Spleen (tissue), 11 donors: Measurements from ENCODE around the gene C20orf141. TPM values are rescaled to one million over a fixed set of nuclear protein-coding genes. Genes with fewer than 3 reads are reported as not detected.

ENCODE experiments used
- DNase-seq: peaks from one replicate; pipeline ENCODE4 v3.0.0-alpha.2; 2020
- H3K27ac ChIP-seq, 8 donors: fragments of 200-600 bp; sonication (generic) in 7 of 8; 1 replicate in 4 of 8; 2 replicates in 4 of 8; pipeline versions ENCODE4 v1.5.0 to v1.8.0; 2016 to 2021; ENCODE audit warnings: inconsistent platforms in 4 of 8, mild to moderate bottlenecking in 4 of 8, moderate library complexity in 1 of 8
- H3K27me3 ChIP-seq, 7 donors: fragments of 200-600 bp; sonication (generic) in 6 of 7; replicated peaks in 1 of 7; 1 replicate in 4 of 7; 2 replicates in 3 of 7; pipeline versions ENCODE4 v1.5.0 to v1.8.0; 2016 to 2021; ENCODE audit warnings: inconsistent platforms in 3 of 7, mild to moderate bottlenecking in 1 of 7
- H3K36me3 ChIP-seq, 6 donors: fragments of 200-600 bp; sonication (generic) in 5 of 6; 1 replicate in 4 of 6; 2 replicates in 2 of 6; pipeline versions ENCODE4 v1.5.0 to v1.8.0; 2016 to 2021; ENCODE audit warnings: inconsistent platforms in 2 of 6
- H3K4me1 ChIP-seq, 6 donors: fragments of 200-600 bp; sonication (generic) in 5 of 6; 1 replicate in 3 of 6; 2 replicates in 3 of 6; pipeline versions ENCODE4 v1.5.0 to v1.8.0; 2016 to 2021; ENCODE audit warnings: inconsistent platforms in 3 of 6
- H3K4me3 ChIP-seq, 8 donors: fragments of 200-600 bp; sonication (generic) in 7 of 8; 1 replicate in 4 of 8; 2 replicates in 4 of 8; pipeline versions ENCODE4 v1.5.0 to v1.8.0; 2016 to 2021; ENCODE audit warnings: inconsistent platforms in 4 of 8, mild to moderate bottlenecking in 4 of 8, moderate library complexity in 2 of 8
- H3K9me3 ChIP-seq, 8 donors: fragments of 200-600 bp; sonication (generic) in 7 of 8; 1 replicate in 4 of 8; 2 replicates in 4 of 8; pipeline versions ENCODE4 v1.5.0 to v1.8.0; 2016 to 2021; ENCODE audit warnings: inconsistent platforms in 4 of 8
- CTCF ChIP-seq, 11 experiments: fragments of 200-600 bp in 7 of 11; fragments of 450-650 bp in 4 of 11; sonication (generic) in 4 of 11; IDR thresholded peaks in 8 of 11; conservative IDR thresholded peaks in 3 of 11; 1 replicate in 7 of 11; 2 replicates in 4 of 11; pipeline versions ENCODE4 v1.4.0 to v1.8.0; 2016 to 2021; ENCODE audit warnings: antibody characterized with exemption in 11 of 11, inconsistent platforms in 4 of 11, mild to moderate bottlenecking in 1 of 11
- POLR2A ChIP-seq, 3 donors: fragments of 450-650 bp; IDR thresholded peaks; one replicate each; pipeline ENCODE4 v1.5.1; 2017; ENCODE audit warnings: antibody characterized with exemption in 3 of 3, mild to moderate bottlenecking in 1 of 3
- POLR2AphosphoS5 ChIP-seq, 3 donors: sonication (generic); formaldehyde crosslinking; IDR thresholded peaks; one replicate each; pipeline ENCODE4 v1.5.1; 2017; ENCODE audit warnings: antibody characterized with exemption in 3 of 3
- WGBS, 5 donors: extraction: QIAGEN DNeasy Blood & Tissue Kit in 3 of 5; methylation state at CpG; one replicate each; pipeline versions ENCODE4 v1.1.5 to v1.1.7; 2013 to 2018; 5-methylcytosine and 5-hydroxymethylcytosine counted together
- intact Hi-C: fragments of 100-400 bp; cut with DNase I; formaldehyde crosslinking; loops from one replicate; pipeline ENCODE4 v1.15.0; 2023; ENCODE audit warnings: low total_unique reads
- polyA plus RNA-seq, 3 donors: library from polyadenylated mRNA; stranded (reverse); fragments of 200-250 nt; gene quantifications; one replicate each; pipeline ENCODE4 v1.2.1, GENCODE V29; 2013
- total RNA-seq, 7 donors: library from RNA; depleted of rRNA in 3 of 7; stranded (reverse); fragments of >200 nt in 3 of 7; fragmentation: NEBNext Ultra II Directional in 4 of 7; extraction: Animal tissue kit (Norgen Biotek cat#: 25700) in 4 of 7; gene quantifications; one replicate each; pipeline versions ENCODE4 v1.1.0 to v1.2.1, GENCODE V29; 2016 to 2021
- donor health status: healthy with polysubstance abuse.
- donor health status: DM: no; HTN: no; CAD: no; lungs with moderate emphysema.
- donor health status: DM: no; HTN: no; CAD: no.
- donor health status: Bipolar disorder and iron deficiency.
- donor health status: healthy.
- donor health status: DM: no; HTN: no; CAD: no.
- donor health status: DM: yes; HTN: yes; CAD: no.

C20orf141 gene
- total and polyA plus RNA-seq, 10 donors: not detected

- no peak overlapping the region for H3K4me3 ChIP-seq
- H3K4me1 ChIP-seq: peaks cover 0 to under 1% (median 0%) of the 10 kb centered on the region in 6 donors
- peaks cover 0 to 58% (median 41%) of the 10 kb centered on the region in 6 donors for H3K36me3 ChIP-seq
- DNase-seq: no peak
- no peaks in the 10 kb centered on the region for H3K9me3 ChIP-seq
- WGBS, 5 donors: 81 to 93% (median 89%) methylated on average over 4 of the region's 4 CpGs
- H3K27ac ChIP-seq: no peak overlapping the region
- TF ChIP-seq POLR2A (IDR thresholded peaks at IDR 0.05) (no peak), POLR2AphosphoS5 (IDR thresholded peaks at IDR 0.05) (no peak), CTCF (IDR thresholded peaks at IDR 0.05 in 8 of 11, conservative IDR thresholded peaks at IDR 0.05 in 3 of 11) (no peak)
- H3K27me3 ChIP-seq: no peaks in the 10 kb centered on the region
- intact Hi-C loops: loop anchor here (10.0 kb wide), 1 partner anchor 175 kb away; no protein-coding TSS in a partner anchor
Measured at GRCh38 chr20:2859330-2860121, 44.7 kb downstream of the C20orf141 start.

- H3K36me3 ChIP-seq: peaks cover 0 to 79% (median 60%) of the 10 kb centered on the region in 6 donors
- TF ChIP-seq POLR2AphosphoS5 (IDR thresholded peaks at IDR 0.05) (no peak), CTCF (IDR thresholded peaks at IDR 0.05 in 8 of 11, conservative IDR thresholded peaks at IDR 0.05 in 3 of 11) (no peak), POLR2A (IDR thresholded peaks at IDR 0.05) (no peak)
- intact Hi-C loops: no loop called here
Measured at GRCh38 chr20:2864626-2865025, 49.8 kb downstream of the C20orf141 start.

GRCh38 chr20:2865101-2865500, 50.3 kb downstream of the C20orf141 start:
- DNase-seq: no peak
- Histone ChIP-seq H3K27me3 (no peaks in the 10 kb centered on the region), H3K9me3 (no peaks in the 10 kb centered on the region), H3K36me3 (peaks cover 0 to 74% (median 59%) of the 10 kb centered on the region in 6 donors), H3K4me3 (peak overlapping the region in 1 of 8 donors; percentile 9), H3K27ac (peak overlapping the region in 5 of 8 donors; percentile 22 to 86 (median 39)), H3K4me1 (peaks cover 0 to 34% (median 12%) of the 10 kb centered on the region in 6 donors)
- WGBS, 5 donors: 88 to 99% (median 98%) methylated on average over 10 of the region's 10 CpGs
- TF ChIP-seq POLR2AphosphoS5 (IDR thresholded peaks at IDR 0.05) (no peak), CTCF (IDR thresholded peaks at IDR 0.05 in 8 of 11, conservative IDR thresholded peaks at IDR 0.05 in 3 of 11) (no peak)
- intact Hi-C loops: no loop called here

More at GRCh38 chr20:2864626-2865025, 49.8 kb downstream of the C20orf141 start:
- 94 to 99% (median 95%) methylated on average over 11 to 12 of the region's 12 CpGs for WGBS, 5 donors
- DNase-seq: no peak
- H3K4me3 ChIP-seq: no peak overlapping the region
- H3K9me3 ChIP-seq: no peaks in the 10 kb centered on the region
- peak overlapping the region in 3 of 8 donors; percentile 22 to 86 (median 50) for H3K27ac ChIP-seq
- peaks cover 0 to 34% (median 12%) of the 10 kb centered on the region in 6 donors for H3K4me1 ChIP-seq
- no peaks in the 10 kb centered on the region for H3K27me3 ChIP-seq

Other genes starting within 250 kb of the C20orf141 start
- gene NOP56, start 162.4 kb upstream of the C20orf141 start, total RNA-seq: 100 to 1,000 TPM in 6 of 7 donors, 10 to 100 TPM in 1; 82.1 to 183 (median 127) TPM
- 100 to 1,000 TPM; 151 to 208 (median 182) TPM for gene NOP56, start 162.4 kb upstream of the C20orf141 start, polyA plus RNA-seq
- gene IDH3B, start 150.8 kb upstream of the C20orf141 start, total RNA-seq: 100 to 1,000 TPM in 3 of 7 donors, 10 to 100 TPM in 4; 72.7 to 105 (median 85.0) TPM
- 10 to 100 TPM; 59.4 to 87.8 (median 78.1) TPM for gene IDH3B, start 150.8 kb upstream of the C20orf141 start, polyA plus RNA-seq
- 10 to 100 TPM in 2 of 7 donors, 1 to 10 TPM in 5; 3.9 to 19.2 (median 6.9) TPM for gene EBF4, start 122.2 kb upstream of the C20orf141 start, total RNA-seq
- gene EBF4, start 122.2 kb upstream of the C20orf141 start, polyA plus RNA-seq: 1 to 10 TPM; 2.5 to 4.8 (median 4.8) TPM
- gene CPXM1, start 14.4 kb upstream of the C20orf141 start, total RNA-seq: 1 to 10 TPM in 2 of 7 donors, under 1 TPM in 5; 0.23 to 1.9 (median 0.44) TPM
- gene CPXM1, start 14.4 kb upstream of the C20orf141 start, polyA plus RNA-seq: 1 to 10 TPM in 1 of 3 donors, under 1 TPM in 2; 0.41 to 2.9 (median 0.64) TPM
- not detected for gene TMEM239, start 1.4 kb downstream of the C20orf141 start, total RNA-seq
- not detected for gene TMEM239, start 1.4 kb downstream of the C20orf141 start, polyA plus RNA-seq
- gene PCED1A, start 25.7 kb downstream of the C20orf141 start, total RNA-seq: 10 to 100 TPM; 38.2 to 57.5 (median 51.7) TPM
- 100 to 1,000 TPM in 2 of 3 donors, 10 to 100 TPM in 1; 66.7 to 165 (median 137) TPM for gene PCED1A, start 25.7 kb downstream of the C20orf141 start, polyA plus RNA-seq
- 10 to 100 TPM; 32.0 to 51.3 (median 41.4) TPM for gene VPS16, start 25.8 kb downstream of the C20orf141 start, total RNA-seq
- gene VPS16, start 25.8 kb downstream of the C20orf141 start, polyA plus RNA-seq: 100 to 1,000 TPM in 1 of 3 donors, 10 to 100 TPM in 2; 44.5 to 104 (median 66.4) TPM
- gene PTPRA, start 58.5 kb downstream of the C20orf141 start, total RNA-seq: 10 to 100 TPM; 47.6 to 65.5 (median 57.0) TPM
- gene PTPRA, start 58.5 kb downstream of the C20orf141 start, polyA plus RNA-seq: 10 to 100 TPM; 15.3 to 17.3 (median 15.7) TPM
- 1 to 10 TPM in 2 of 7 donors, under 1 TPM in 2, not detected in 3; 0.70 to 1.7 (median 1.0) TPM for gene GNRH2, start 228.6 kb downstream of the C20orf141 start, total RNA-seq
- gene GNRH2, start 228.6 kb downstream of the C20orf141 start, polyA plus RNA-seq: not detected
- gene MRPS26, start 231.1 kb downstream of the C20orf141 start, total RNA-seq: 10 to 100 TPM; 22.5 to 40.1 (median 25.3) TPM
- gene MRPS26, start 231.1 kb downstream of the C20orf141 start, polyA plus RNA-seq: 10 to 100 TPM; 44.3 to 64.6 (median 60.6) TPM